ENCODE data around the gene HLA-F. TPM values are rescaled to one million over a fixed set of nuclear protein-coding genes. Genes with fewer than 3 reads are reported as not detected.

Gene HLA-F
- 8.6 and 13.2 TPM in 2 replicates for total RNA-seq

DNA sequence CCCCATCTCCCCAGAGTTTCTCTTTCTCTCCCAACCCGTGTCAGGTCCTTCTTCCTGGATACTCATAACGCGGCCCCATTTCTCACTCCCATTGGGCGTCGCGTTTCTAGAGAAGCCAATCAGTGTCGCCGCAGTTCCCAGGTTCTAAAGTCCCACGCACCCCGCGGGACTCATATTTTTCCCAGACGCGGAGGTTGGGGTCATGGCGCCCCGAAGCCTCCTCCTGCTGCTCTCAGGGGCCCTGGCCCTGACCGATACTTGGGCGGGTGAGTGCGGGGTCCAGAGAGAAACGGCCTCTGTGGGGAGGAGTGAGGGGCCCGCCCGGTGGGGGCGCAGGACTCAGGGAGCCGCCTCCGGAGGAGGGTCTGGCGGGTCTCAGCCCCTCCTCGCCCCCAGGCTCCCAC lies at the start of gene HLA-F:
TSS of gene HLA-F (plus strand) at position 173 of the 404 bp plus-strand sequence. CDS start at position 203, 30 bp downstream.

DNA sequence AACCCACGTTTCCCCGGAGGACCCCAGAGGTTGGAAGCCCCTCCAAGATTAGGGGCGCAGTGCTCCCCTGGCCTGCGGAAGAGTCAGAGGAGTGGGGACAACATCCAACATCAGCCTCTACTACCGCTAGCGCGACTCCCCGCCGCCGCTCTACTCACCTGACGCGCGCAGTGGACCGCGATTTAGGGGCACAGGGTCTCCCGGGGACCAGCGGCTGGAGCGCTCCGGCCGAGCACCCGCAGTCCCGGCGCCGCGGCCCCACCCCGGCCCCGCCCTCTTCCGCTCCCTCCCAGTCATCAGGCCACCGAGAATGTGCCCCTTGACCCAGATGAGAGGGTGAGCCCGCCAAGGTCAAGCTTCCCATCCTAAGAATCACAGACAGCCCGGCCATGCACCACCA lies 42.3 kb upstream of the HLA-F start, which contains the start of gene ZFP57:
TSS of gene ZFP57 (minus strand) at position 249 of the 400 bp plus-strand sequence. CDS start 4,149 bp downstream, outside the sequence.

Other genes with a start within 250 kb of the HLA-F start
- not detected in 2 replicates for gene MAS1L, start 235.5 kb upstream of the HLA-F start, total RNA-seq
- gene UBD, start 163.7 kb upstream of the HLA-F start, total RNA-seq = not detected in 2 replicates
- not detected in 2 replicates for gene OR2H2, start 138.3 kb upstream of the HLA-F start, total RNA-seq
- gene GABBR1, start 90.3 kb upstream of the HLA-F start, total RNA-seq = 14.2 and 15.1 TPM in 2 replicates
- not detected in 2 replicates for gene MOG, start 66.3 kb upstream of the HLA-F start, total RNA-seq
- not detected in 2 replicates for gene ZFP57, start 42.3 kb upstream of the HLA-F start, total RNA-seq
- gene HLA-G, start 104.4 kb downstream of the HLA-F start, total RNA-seq = not detected in 2 replicates
- 472 and 507 TPM in 2 replicates for gene HLA-A, start 219.1 kb downstream of the HLA-F start, total RNA-seq

All from cardiac ventricle fibroblast (primary cell).